ENCODE results near the gene RNF224.

- no peak for TF ChIP-seq EZH2 (IDR thresholded peaks at IDR 0.05; ENCODE audit: insufficient read depth, low read length)
- no peak for TF ChIP-seq CTCF (IDR thresholded peaks at IDR 0.05; ENCODE audit: insufficient read depth, low read depth, low read length)
Observed at GRCh38 chr9:137263506-137263905, 36.2 kb downstream of the RNF224 start.
